Activated B cell treated with CpG ODN at 0.5 μM for 24 hours (primary cell): ENCODE results near the gene ROR2. TPM values are rescaled to one million over a fixed set of nuclear protein-coding genes. Genes with fewer than 3 reads are reported as not detected.

Experiments used
- ATAC-seq: fragments of 200-7000 bp; cut with Tn5 transposase; one replicate; pipeline ENCODE4 v1.10.0; 2021; ENCODE audit warnings: low read depth, mild to moderate bottlenecking, moderate library complexity
- CTCF ChIA-PET: fragments of 350-600 bp; sonication (Branson Sonifier 250); formaldehyde crosslinking; loops from one replicate; lab custom pipeline; 2021; ENCODE audit warnings: antibody characterized with exemption; lab: Charles Lee
- POLR2A ChIA-PET: fragments of 350-600 bp; sonication (Branson Sonifier 250); formaldehyde crosslinking; loops from one replicate; lab custom pipeline; 2021; ENCODE audit warnings: antibody characterized with exemption; lab: Charles Lee
- DNase-seq: peaks from one replicate; pipeline ENCODE4 v3.0.0; 2022
- H3K27ac Mint-ChIP-seq: one replicate; pipeline ENCODE4 v1.8.0; 2020; ENCODE audit warnings: mixed read lengths
- H3K27me3 Mint-ChIP-seq: one replicate; pipeline ENCODE4 v1.8.0; 2021; ENCODE audit warnings: mixed read lengths
- H3K36me3 Mint-ChIP-seq: one replicate; pipeline ENCODE4 v1.8.0; 2021; ENCODE audit warnings: low read depth, mixed read lengths
- H3K4me1 Mint-ChIP-seq: one replicate; pipeline ENCODE4 v1.8.0; 2021; ENCODE audit warnings: mixed read lengths
- H3K4me3 Mint-ChIP-seq: one replicate; pipeline ENCODE4 v1.8.0; 2020; ENCODE audit warnings: mild to moderate bottlenecking, mixed read lengths
- H3K9me3 Mint-ChIP-seq: one replicate; pipeline ENCODE4 v1.8.0; 2020; ENCODE audit warnings: mixed read lengths
- intact Hi-C: fragments of 100-400 bp; cut with micrococcal nuclease; formaldehyde crosslinking; loops from one replicate; pipeline ENCODE4 v1.15.1; 2024
- total RNA-seq: library from RNA; stranded (reverse); gene quantifications from 2 replicates; pipeline ENCODE4 v1.2.3, GENCODE V29; 2022
- TF ChIP-seq, protein P1 (sequence below): fragments of 200-600 bp; IDR thresholded peaks from one replicate; pipeline ENCODE4 v1.8.0; 2022; ENCODE audit warnings: antibody characterized with exemption, mild to moderate bottlenecking

Gene ROR2
- total RNA-seq, 1 donor from 2014 or later: not detected

DNA sequence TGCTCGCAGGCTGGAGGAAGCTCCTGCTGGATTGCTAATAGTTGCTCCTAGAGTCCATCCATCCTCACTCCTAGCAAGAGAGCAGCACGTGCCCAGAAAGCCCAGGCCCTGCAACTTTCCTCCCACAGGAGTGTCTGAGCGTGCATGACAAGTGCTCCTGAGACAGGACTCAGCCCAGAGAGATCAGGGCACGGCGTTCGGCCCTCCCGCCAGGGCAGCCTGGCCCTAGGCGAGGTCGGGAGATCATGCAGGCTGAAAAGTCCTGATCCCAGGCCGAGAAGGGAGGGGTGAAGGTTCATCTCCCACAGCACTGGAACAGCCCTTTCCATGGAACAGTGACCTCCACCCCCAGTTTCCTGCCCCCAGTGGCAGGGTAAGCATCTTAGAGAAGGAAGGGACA lies 94.8 kb downstream of the ROR2 start:
- Mint-ChIP-seq H3K9me3 (no peaks in the 10 kb centered on the region), H3K36me3 (no peaks in the 10 kb centered on the region), H3K27ac (no peak overlapping the region), H3K4me1 (no peaks in the 10 kb centered on the region), H3K4me3 (no peak overlapping the region), H3K27me3 (peaks cover 8% of the 10 kb centered on the region)
- DNase-seq (no peak), ATAC-seq (no peak)
- intact Hi-C loops: no loop called here
- TF ChIP-seq, protein P1, sequence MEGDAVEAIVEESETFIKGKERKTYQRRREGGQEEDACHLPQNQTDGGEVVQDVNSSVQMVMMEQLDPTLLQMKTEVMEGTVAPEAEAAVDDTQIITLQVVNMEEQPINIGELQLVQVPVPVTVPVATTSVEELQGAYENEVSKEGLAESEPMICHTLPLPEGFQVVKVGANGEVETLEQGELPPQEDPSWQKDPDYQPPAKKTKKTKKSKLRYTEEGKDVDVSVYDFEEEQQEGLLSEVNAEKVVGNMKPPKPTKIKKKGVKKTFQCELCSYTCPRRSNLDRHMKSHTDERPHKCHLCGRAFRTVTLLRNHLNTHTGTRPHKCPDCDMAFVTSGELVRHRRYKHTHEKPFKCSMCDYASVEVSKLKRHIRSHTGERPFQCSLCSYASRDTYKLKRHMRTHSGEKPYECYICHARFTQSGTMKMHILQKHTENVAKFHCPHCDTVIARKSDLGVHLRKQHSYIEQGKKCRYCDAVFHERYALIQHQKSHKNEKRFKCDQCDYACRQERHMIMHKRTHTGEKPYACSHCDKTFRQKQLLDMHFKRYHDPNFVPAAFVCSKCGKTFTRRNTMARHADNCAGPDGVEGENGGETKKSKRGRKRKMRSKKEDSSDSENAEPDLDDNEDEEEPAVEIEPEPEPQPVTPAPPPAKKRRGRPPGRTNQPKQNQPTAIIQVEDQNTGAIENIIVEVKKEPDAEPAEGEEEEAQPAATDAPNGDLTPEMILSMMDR: no peak
- CTCF ChIA-PET: no interaction called here
- POLR2A ChIA-PET: no interaction called here

DNA sequence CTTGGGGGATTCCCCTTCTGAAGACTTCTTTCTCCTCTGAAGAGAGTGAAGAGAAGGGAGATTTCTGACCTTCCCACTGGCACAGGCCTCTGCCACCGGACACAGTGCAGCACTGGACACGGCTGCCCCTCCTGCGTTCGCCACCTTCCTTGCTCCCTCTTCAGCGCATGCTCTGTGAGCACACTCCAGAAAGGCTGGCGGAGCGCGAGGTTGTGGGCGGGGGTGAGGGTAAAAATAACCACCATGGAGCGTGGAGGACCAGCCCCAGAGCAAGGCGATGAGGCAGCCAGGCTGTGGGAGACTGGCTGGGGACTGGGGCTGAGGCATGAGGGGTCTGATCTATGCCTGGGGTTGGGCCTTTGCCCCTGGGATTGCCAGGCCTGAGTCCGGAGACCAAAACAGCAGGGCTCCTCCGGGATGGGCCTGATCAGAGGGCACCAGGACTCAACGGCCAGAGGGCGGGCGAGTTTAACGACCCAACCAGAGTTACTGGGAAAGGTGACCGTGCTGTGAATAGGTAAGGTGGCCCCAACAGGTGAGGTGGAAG lies 97.2 kb downstream of the ROR2 start:
- intact Hi-C loops: no loop called here
- no peak overlapping the region for H3K27ac Mint-ChIP-seq
- H3K4me3 Mint-ChIP-seq: no peak overlapping the region
- ChIA-PET CTCF (no interaction called here), POLR2A (no interaction called here)
- TF ChIP-seq, protein P1: no peak
- no peak for ATAC-seq
- H3K9me3 Mint-ChIP-seq: no peaks in the 10 kb centered on the region
- no peak for DNase-seq
- H3K27me3 Mint-ChIP-seq: peaks cover 12% of the 10 kb centered on the region
- H3K36me3 Mint-ChIP-seq: no peaks in the 10 kb centered on the region
- no peaks in the 10 kb centered on the region for H3K4me1 Mint-ChIP-seq

DNA sequence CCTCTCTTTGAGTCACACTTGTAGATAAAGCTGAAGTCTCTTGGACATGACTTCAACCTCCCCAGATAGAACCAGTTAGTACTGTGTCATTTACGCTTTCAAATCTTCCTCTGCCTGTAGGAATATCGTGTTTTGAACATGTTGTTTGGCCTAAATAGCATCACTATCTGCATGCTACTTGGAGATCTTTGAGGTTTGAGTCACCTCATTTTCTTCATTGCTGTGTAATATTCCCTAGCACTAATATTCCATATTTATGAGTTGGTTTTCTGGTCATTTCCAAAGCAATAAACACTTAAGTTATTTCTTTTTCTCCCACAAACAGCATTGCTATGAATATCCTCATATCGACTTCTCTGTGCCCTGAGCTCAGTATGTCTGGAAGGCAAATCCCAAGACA lies 100.3 kb downstream of the ROR2 start:
- H3K4me1 Mint-ChIP-seq: peaks cover 4% of the 10 kb centered on the region
- TF ChIP-seq, protein P1: no peak
- no peak for ATAC-seq
- no peaks in the 10 kb centered on the region for H3K36me3 Mint-ChIP-seq
- DNase-seq: no peak
- H3K4me3 Mint-ChIP-seq: no peak overlapping the region
- peaks cover 6% of the 10 kb centered on the region for H3K27me3 Mint-ChIP-seq
- intact Hi-C loops: no loop called here
- POLR2A ChIA-PET: no interaction called here
- H3K9me3 Mint-ChIP-seq: no peaks in the 10 kb centered on the region
- CTCF ChIA-PET: no interaction called here
- H3K27ac Mint-ChIP-seq: no peak overlapping the region

DNA sequence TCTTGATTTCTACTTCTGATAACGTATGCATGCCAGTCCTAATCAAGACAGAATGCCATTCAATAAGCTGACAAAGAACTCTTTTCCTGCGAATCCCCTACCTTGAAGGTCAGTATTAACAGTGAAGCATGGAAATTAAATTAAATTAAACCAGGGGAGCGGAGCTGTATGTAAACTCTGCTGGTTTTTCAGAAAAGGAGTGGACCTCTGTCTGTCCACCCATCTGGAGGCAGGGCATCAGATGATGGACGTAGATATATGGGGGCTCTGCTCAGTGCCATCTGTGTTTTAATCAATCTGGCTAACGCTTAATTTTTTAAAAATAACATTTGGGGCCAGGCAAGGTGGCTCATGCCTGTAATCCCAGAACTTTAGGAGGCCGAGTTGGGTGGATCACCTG lies 101.9 kb downstream of the ROR2 start:
- ATAC-seq (no peak), DNase-seq (no peak)
- no peaks in the 10 kb centered on the region for H3K9me3 Mint-ChIP-seq
- no peak overlapping the region for H3K4me3 Mint-ChIP-seq
- ChIA-PET CTCF (no interaction called here), POLR2A (no interaction called here)
- TF ChIP-seq, protein P1: no peak
- H3K4me1 Mint-ChIP-seq: peaks cover 14% of the 10 kb centered on the region
- H3K36me3 Mint-ChIP-seq: no peaks in the 10 kb centered on the region
- H3K27ac Mint-ChIP-seq: no peak overlapping the region
- H3K27me3 Mint-ChIP-seq: peaks cover 12% of the 10 kb centered on the region
- intact Hi-C loops: no loop called here

DNA sequence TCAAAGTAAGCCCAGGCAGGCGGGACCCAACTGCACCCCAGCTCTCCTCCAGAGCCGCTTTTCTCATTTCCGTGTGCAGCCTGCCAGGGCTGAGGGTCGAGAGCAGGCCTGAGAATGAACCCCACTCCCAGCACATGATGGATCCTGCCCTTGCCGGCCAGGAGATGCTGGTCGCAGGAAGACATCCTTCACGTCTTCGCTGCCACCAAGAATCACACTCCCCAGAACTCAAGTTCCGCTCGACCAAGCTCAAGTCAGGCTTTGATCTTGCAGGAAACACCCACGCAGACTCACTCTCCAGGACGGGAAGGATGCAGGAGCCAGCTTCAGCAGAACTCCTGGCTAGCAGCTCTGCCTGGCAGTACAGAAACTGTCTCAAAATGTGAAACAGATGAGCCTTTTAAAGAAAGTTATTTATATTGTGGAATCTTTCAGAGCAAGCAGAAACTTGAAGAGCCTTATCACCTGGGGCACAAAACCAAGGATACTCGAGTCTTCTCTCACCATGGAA lies 102.4 kb downstream of the ROR2 start:
- CTCF ChIA-PET: no interaction called here
- no peaks in the 10 kb centered on the region for H3K36me3 Mint-ChIP-seq
- DNase-seq (no peak), ATAC-seq (no peak)
- H3K27me3 Mint-ChIP-seq: peaks cover 12% of the 10 kb centered on the region
- peaks cover 14% of the 10 kb centered on the region for H3K4me1 Mint-ChIP-seq
- no peak overlapping the region for H3K27ac Mint-ChIP-seq
- no peak overlapping the region for H3K4me3 Mint-ChIP-seq
- TF ChIP-seq, protein P1: no peak
- H3K9me3 Mint-ChIP-seq: no peaks in the 10 kb centered on the region
- intact Hi-C loops: no loop called here
- POLR2A ChIA-PET: no interaction called here
